Measurements from ENCODE around the gene MPRIP.

The MPRIP gene

GRCh38 chr17:17050346-17051345, 8.4 kb downstream of the MPRIP start:
- no peak for DNase-seq (ENCODE audit: low read depth)

- no peak for DNase-seq (ENCODE audit: low read depth)
These were observed 9.1 kb downstream of the MPRIP start for GRCh38 chr17:17051380-17051779.

- no peak for DNase-seq (ENCODE audit: low read depth)
These were observed 9.7 kb downstream of the MPRIP start for GRCh38 chr17:17051791-17052461.

GRCh38 chr17:17052462-17053221, 10.4 kb downstream of the MPRIP start:
- DNase-seq (ENCODE audit: low read depth): no peak

GRCh38 chr17:17053446-17054379, 11.5 kb downstream of the MPRIP start:
- DNase-seq (ENCODE audit: low read depth): no peak

- no peak for DNase-seq (ENCODE audit: low read depth)
These were observed 12.4 kb downstream of the MPRIP start for GRCh38 chr17:17054636-17055035.

GRCh38 chr17:17055286-17056155, 13.3 kb downstream of the MPRIP start:
- no peak for DNase-seq (ENCODE audit: low read depth)

- no peak for DNase-seq (ENCODE audit: low read depth)
These were observed 13.9 kb downstream of the MPRIP start for GRCh38 chr17:17056156-17056539.

GRCh38 chr17:17057057-17057551, 14.8 kb downstream of the MPRIP start:
- no peak for DNase-seq (ENCODE audit: low read depth)

- no peak for DNase-seq (ENCODE audit: low read depth)
These were observed 16.0 kb downstream of the MPRIP start for GRCh38 chr17:17058304-17058703.

GRCh38 chr17:17059301-17059890, 17.1 kb downstream of the MPRIP start:
- no peak for DNase-seq (ENCODE audit: low read depth)

- DNase-seq (ENCODE audit: low read depth): no peak
These were observed 18.0 kb downstream of the MPRIP start for GRCh38 chr17:17060001-17060922.

GRCh38 chr17:17060930-17061329, 18.7 kb downstream of the MPRIP start:
- no peak for DNase-seq (ENCODE audit: low read depth)

- no peak for DNase-seq (ENCODE audit: low read depth)
These were observed 19.3 kb downstream of the MPRIP start for GRCh38 chr17:17061516-17061915.

- no peak for DNase-seq (ENCODE audit: low read depth)
These were observed 20.1 kb downstream of the MPRIP start for GRCh38 chr17:17062356-17062755.

- DNase-seq (ENCODE audit: low read depth): no peak
These were observed 20.6 kb downstream of the MPRIP start for GRCh38 chr17:17062866-17063265.

- no peak for DNase-seq (ENCODE audit: low read depth)
These were observed 21.4 kb downstream of the MPRIP start for GRCh38 chr17:17063546-17064122.

- DNase-seq (ENCODE audit: low read depth): no peak
These were observed 22.1 kb downstream of the MPRIP start for GRCh38 chr17:17064322-17064721.

Data from GM04503 (cell line).